Fibroblast of villous mesenchyme (primary cell): Measurements from ENCODE around the gene B9D2. TPM values are rescaled to one million over a fixed set of nuclear protein-coding genes. Genes with fewer than 3 reads are reported as not detected.
A peak's percentile ranks its signal among the peaks of the same experiment; 100 is the strongest.

Experiments used
- DNase-seq: peaks from one replicate; pipeline ENCODE4 v3.0.0-alpha.2; 2010; ENCODE audit warnings: low read depth
- H3K4me3 ChIP-seq: 2 replicates; pipeline ENCODE4 v1.5.1; 2011; ENCODE audit warnings: low read depth, mild to moderate bottlenecking, low read length
- CTCF ChIP-seq: IDR thresholded peaks from 2 replicates; pipeline ENCODE4 v1.5.1; 2012; ENCODE audit warnings: low read depth, mild to moderate bottlenecking, low read length; ENCODE audit not compliant: insufficient read depth
- total RNA-seq: library from RNA; depleted of rRNA; stranded (reverse); fragments of >200 nt; gene quantifications from 2 replicates; pipeline ENCODE4 v1.2.3, GENCODE V29; 2012

The B9D2 gene
- total RNA-seq, 1 donor = 3.5 TPM

- TF ChIP-seq CTCF = no peak
- H3K4me3 ChIP-seq = no peak overlapping the region
- DNase-seq = no peak
Observed at GRCh38 chr19:41355802-41356201, 8.1 kb downstream of the B9D2 start.

- H3K4me3 ChIP-seq = no peak overlapping the region
- no peak for DNase-seq
- no peak for TF ChIP-seq CTCF
Observed at GRCh38 chr19:41355035-41355434, 8.9 kb downstream of the B9D2 start.

GRCh38 chr19:41354343-41354953 is 9.5 kb downstream of the B9D2 start:
- peak overlapping the region; percentile 98 for H3K4me3 ChIP-seq
- TF ChIP-seq CTCF = no peak
- no peak for DNase-seq

- TF ChIP-seq CTCF = peak; percentile 82
- peak within 1 kb of the TSS; percentile 98 for H3K4me3 ChIP-seq
- DNase-seq = peak; percentile 94
Observed at GRCh38 chr19:41353466-41354342, 10.2 kb downstream of the B9D2 start, which contains the start of gene TGFB1. TSS of gene TGFB1 (minus strand) at chr19:41353922. CDS start at chr19:41353044, 878 bp downstream.

- peak; percentile 57 for TF ChIP-seq CTCF
- peak overlapping the region; percentile 98 for H3K4me3 ChIP-seq
- DNase-seq = peak; percentile 72
Observed at GRCh38 chr19:41352609-41353465, 11.1 kb downstream of the B9D2 start.

- no peak for TF ChIP-seq CTCF
- DNase-seq = no peak
- peak overlapping the region; percentile 98 for H3K4me3 ChIP-seq
Observed at GRCh38 chr19:41352279-41352608, 11.7 kb downstream of the B9D2 start.
